ENCODE results near the gene RAB3GAP1.

Gene RAB3GAP1

GRCh38 chr2:135163901-135164300, 111.8 kb downstream of the RAB3GAP1 start:
- DNase-seq (ENCODE audit: low spot score) = no peak

DNA sequence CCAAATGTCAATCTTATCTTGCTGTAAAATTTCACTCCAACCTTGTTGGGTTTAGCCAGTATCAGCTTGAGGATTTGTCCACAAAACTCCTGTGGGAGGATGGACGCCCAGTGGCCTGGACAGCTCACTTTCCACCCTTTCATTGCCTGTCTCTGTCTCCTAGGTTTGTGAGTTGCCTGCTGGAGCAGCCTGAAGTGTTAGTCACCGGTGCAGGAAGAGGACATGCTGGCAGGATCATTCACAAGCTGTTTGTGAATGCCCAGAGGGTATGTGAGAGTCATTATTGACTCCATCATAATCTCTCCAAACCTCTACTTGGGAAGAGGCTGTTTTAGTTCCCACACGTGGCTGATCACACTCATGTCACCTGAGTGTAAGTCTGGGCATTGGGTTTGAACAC, 112.3 kb downstream of the RAB3GAP1 start:
- peak; percentile 73 for DNase-seq (ENCODE audit: low spot score)

DNA sequence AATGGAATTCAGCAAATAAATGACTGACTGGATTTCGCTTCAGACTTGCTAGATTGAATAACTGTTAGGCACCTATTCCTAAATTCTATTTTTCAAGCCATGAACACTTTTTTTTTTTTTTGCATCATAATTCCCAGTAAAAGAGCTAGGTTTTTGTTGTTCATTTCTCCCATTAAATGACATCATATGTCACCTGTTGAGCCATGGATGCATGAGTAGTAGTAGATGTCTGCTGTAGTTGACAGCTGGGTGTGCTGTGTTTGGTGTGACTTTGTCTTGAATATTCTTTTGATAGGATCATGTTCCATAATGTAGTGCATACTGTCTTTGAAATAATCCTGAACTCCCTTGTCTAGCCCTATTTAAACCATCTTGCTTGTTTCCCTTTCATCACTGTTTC, 115.2 kb downstream of the RAB3GAP1 start:
- DNase-seq (ENCODE audit: low spot score) = no peak

DNA sequence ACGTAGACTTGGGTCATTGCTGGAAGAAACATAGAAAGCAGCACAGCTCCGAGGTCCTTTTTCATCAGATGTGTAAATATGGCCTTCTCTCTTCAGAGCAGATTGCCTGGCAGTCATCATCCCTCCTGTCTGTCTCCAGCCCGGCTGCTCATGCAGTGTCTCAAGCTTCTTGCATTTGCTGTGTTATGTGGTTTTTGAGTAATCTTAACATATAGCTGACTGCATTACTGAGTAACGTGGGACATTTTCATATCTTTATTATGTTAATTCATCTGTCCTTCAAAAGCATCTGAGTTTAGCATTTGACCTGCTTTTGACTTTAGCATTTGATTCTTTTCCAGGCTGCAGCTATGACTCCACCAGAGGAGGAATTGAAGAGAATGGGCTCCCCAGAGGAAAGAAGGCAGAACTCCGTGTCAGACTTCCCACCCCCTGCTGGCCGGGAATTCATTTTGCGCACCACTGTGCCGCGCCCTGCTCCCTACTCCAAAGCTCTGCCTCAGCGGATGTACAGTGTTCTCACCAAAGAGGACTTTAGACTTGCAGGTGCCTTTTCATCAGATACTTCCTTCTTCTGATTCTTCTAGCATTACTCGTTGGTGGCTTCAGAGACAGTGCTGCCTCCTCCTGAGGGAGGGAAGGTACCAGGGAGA, 116.2 kb downstream of the RAB3GAP1 start:
- no peak for DNase-seq (ENCODE audit: low spot score)

GRCh38 chr2:135169900-135170753, 118.0 kb downstream of the RAB3GAP1 start:
- no peak for DNase-seq (ENCODE audit: low spot score)

GRCh38 chr2:135174049-135174809, 122.1 kb downstream of the RAB3GAP1 start:
- DNase-seq (ENCODE audit: low spot score) = no peak

DNA sequence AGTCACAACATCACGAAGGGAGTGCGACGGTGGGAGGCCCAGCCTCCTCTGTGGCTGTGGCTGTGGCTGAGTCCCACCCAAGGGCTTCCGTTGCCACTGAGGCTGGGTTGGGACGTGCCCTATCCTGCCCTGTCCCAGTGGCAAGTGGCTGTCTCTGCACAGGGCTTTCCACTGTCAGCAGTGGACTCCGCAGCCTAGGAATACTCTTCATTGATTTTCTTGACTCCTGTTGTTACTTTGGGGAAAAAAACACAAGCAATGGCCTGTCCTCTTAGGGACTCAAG, 122.7 kb downstream of the RAB3GAP1 start:
- DNase-seq (ENCODE audit: low spot score) = no peak

- no peak for DNase-seq (ENCODE audit: low spot score)
These were observed 123.1 kb downstream of the RAB3GAP1 start for GRCh38 chr2:135175177-135175576.

DNA sequence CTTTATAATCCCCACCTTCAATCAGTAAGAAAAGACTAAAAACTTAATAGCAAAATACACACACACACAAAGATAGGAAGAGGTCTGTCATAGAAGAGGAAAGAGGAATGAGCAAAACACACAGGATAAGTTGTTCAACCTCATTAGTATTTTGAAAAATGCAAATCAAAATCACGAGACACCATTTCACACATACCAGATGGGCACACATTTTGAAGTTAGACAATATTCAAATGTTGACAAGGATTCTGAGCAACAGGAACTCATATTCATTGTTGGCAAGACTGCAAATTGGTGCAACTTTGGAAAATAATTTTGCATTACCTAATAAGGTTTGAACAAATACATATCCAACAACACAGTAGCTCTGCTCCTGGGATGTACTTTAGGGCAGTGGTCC, 127.6 kb downstream of the RAB3GAP1 start:
- DNase-seq (ENCODE audit: low spot score) = no peak

DNA sequence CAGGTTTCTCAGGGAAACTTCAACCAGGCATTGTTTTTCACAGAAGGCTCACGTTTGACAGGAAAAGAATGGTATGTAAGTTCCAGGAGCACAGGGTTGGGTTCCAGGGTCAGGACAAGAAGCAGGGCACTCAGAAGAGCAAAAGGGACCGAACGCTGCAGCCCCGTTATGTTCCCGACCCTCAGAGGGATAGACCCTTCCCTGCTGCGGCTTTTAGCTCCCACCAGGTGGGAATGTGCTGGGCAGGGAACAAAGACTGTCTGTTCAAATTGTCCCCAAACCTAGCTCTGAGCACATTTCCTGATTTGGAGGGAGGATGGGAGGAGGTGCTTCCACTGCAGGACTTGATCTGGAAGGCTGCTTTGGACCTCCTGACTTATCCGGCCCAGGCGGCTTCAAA, 130.1 kb downstream of the RAB3GAP1 start:
- DNase-seq (ENCODE audit: low spot score) = no peak

DNA sequence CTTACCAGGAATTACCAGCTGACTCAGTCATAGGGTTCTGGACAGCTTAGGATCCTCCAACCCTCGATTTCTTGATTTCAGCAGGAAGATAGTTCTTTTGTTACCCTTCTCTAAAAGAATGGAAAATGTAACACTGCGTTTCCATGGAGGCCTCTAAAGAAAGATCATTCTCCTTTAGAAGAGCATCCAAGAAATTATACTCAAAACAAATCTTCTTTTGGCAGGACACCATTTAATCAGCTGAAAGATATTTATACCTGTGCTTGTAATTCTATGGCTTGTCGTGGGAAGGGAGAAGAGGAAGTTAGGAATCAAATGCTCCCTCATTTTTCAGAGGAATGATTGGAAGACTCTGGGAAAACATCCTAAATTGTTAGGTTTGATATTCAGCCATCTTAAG, 130.5 kb downstream of the RAB3GAP1 start:
- no peak for DNase-seq (ENCODE audit: low spot score)

DNA sequence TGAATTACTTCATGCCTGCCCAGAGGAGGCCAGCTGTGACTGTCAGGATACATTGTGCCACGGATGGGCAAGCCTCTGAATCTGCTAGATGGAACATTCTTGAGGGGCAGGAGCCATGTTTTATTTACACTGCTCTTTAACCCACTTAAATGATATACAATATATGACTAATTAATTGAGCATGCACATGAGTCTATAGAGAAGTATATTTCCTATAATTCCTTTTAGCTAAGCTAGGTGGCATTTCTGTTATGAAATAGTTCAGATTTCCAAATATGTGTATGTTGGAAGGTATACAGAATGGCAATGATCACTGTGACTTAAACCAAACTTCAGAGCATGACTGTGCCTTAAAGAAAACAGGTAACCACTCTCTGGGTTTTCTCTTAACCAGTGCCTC, 131.7 kb downstream of the RAB3GAP1 start:
- DNase-seq (ENCODE audit: low spot score) = no peak

DNA sequence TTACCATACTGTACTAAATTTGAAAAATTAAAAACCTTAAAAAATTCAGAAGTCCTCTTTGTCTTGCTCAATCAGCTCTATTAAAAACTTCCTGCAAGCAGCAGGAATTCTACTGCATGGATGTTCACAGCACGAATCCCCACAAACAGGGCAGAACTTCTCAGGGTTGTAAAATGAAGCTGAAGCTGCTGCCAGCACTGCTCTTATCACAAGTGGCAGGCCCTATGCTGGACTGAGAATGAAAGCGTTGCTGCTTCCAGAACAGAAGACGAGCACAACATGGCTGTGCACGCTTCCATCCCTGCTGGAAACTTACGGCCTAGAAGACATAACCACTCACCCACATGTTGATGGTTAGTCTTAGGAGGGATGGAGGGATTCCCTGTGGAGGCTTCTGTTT, 134.0 kb downstream of the RAB3GAP1 start:
- DNase-seq (ENCODE audit: low spot score) = no peak

DNA sequence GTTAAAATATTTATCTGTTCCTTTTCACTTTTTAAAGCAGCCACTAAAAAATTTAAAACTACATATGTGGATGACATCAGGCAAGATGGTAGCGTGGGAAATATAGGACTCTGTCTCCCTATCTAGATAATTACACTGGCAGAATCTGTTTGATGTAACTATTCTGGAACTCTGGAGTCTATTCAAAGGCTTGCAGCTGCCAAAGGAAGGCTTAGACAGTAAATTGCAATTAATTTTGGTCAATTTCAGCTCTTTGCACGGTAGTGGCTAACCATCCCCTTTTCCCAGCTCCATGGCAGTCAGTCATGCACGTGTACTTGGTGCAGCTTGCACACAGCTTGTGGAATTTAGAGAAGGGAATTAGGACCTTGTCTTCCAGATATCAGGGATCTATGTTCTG, 135.2 kb downstream of the RAB3GAP1 start:
- no peak for DNase-seq (ENCODE audit: low spot score)

- DNase-seq (ENCODE audit: low spot score) = no peak
These were observed 137.1 kb downstream of the RAB3GAP1 start for GRCh38 chr2:135189148-135189547.

GRCh38 chr2:135190799-135191198, 138.7 kb downstream of the RAB3GAP1 start:
- DNase-seq (ENCODE audit: low spot score) = no peak

GRCh38 chr2:135198481-135198880, 146.4 kb downstream of the RAB3GAP1 start:
- DNase-seq (ENCODE audit: low spot score) = no peak

GRCh38 chr2:135202751-135203150, 150.7 kb downstream of the RAB3GAP1 start:
- DNase-seq (ENCODE audit: low spot score) = no peak

- no peak for DNase-seq (ENCODE audit: low spot score)
These were observed 151.9 kb downstream of the RAB3GAP1 start for GRCh38 chr2:135203944-135204343.

DNA sequence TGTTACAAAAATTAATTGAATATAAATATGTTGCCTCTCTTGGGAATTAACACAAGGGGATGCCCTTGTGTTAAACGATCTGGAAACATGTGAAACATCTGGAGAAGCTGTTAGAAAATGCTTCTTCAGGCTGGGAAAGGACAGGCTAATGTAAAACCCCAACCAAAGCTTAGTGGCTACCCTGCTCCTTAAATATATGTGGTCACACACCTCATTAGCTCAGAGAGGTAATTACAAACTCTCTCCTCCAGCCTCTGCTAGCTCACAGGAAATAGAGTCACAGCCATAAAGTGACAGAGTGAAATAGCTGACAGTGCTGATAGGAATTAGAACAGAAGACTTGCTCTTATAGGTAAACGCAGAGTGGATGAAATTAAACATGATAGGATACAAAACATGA, 155.9 kb downstream of the RAB3GAP1 start:
- DNase-seq (ENCODE audit: low spot score) = no peak

GRCh38 chr2:135212757-135213156, 160.7 kb downstream of the RAB3GAP1 start:
- DNase-seq (ENCODE audit: low spot score) = no peak

GRCh38 chr2:135218426-135218825, 166.3 kb downstream of the RAB3GAP1 start:
- DNase-seq (ENCODE audit: low spot score) = no peak

GRCh38 chr2:135219226-135219625, 167.1 kb downstream of the RAB3GAP1 start:
- no peak for DNase-seq (ENCODE audit: low spot score)
